ENCODE measurements around the gene BABAM2.

DNA sequence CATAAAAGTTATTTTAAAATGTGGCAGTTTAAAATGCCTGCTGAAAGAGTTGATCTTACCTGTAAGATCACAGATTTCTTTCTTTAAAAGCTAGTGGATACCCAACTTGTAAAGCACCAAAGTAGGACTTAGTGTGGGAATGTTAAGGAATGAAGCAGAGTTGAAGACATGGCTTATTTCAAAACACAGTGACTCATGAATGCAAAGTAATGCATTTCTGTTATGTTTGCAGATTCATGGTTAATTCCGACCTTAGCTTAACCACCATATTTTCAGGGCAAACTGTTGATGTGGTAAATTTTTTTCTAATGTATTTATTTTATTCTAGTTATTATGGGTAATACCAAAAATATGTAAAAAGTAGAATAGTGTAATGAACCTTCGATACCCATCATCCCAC lies 295.4 kb downstream of the BABAM2 start:
- TF ChIP-seq, protein P1, sequence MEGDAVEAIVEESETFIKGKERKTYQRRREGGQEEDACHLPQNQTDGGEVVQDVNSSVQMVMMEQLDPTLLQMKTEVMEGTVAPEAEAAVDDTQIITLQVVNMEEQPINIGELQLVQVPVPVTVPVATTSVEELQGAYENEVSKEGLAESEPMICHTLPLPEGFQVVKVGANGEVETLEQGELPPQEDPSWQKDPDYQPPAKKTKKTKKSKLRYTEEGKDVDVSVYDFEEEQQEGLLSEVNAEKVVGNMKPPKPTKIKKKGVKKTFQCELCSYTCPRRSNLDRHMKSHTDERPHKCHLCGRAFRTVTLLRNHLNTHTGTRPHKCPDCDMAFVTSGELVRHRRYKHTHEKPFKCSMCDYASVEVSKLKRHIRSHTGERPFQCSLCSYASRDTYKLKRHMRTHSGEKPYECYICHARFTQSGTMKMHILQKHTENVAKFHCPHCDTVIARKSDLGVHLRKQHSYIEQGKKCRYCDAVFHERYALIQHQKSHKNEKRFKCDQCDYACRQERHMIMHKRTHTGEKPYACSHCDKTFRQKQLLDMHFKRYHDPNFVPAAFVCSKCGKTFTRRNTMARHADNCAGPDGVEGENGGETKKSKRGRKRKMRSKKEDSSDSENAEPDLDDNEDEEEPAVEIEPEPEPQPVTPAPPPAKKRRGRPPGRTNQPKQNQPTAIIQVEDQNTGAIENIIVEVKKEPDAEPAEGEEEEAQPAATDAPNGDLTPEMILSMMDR (IDR thresholded peaks at IDR 0.05) = no peak
- no peak for TF ChIP-seq EZH2 (IDR thresholded peaks at IDR 0.05)

All from neural progenitor cell (in vitro differentiated cells).